ENCODE measurements around the gene TGFBR2.

Gene TGFBR2

DNA sequence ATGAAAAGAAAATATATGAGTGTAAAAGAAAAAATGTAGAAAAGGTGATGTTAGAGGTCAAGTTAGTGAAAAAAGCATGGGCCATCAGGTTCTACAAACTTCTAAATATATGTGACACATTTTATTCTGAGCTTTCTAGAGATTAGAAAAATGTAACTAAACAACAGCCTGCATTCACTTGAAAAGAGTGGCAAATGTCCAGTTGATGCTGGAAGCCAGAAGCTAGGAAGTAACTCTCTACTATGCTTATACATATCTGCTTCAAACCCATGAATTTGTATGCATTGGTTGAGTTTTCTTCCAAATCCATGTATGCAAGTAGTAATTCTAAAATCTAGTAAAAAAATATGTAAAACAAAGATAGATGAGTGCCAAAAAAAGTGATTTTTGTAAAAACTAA, 123.5 kb downstream of the TGFBR2 start:
- Histone ChIP-seq H3K4me3 (replicated peaks; ENCODE audit: insufficient read depth, low read length) (no peak overlapping the region), H3K27ac (replicated peaks) (no peak overlapping the region), H3K27me3 (ENCODE audit: insufficient read depth, poor library complexity, severe bottlenecking) (no peaks in the 10 kb centered on the region)
- TF ChIP-seq GABPA (IDR thresholded peaks at IDR 0.05; ENCODE audit: low read depth), result no peak
- TF ChIP-seq, protein P1, sequence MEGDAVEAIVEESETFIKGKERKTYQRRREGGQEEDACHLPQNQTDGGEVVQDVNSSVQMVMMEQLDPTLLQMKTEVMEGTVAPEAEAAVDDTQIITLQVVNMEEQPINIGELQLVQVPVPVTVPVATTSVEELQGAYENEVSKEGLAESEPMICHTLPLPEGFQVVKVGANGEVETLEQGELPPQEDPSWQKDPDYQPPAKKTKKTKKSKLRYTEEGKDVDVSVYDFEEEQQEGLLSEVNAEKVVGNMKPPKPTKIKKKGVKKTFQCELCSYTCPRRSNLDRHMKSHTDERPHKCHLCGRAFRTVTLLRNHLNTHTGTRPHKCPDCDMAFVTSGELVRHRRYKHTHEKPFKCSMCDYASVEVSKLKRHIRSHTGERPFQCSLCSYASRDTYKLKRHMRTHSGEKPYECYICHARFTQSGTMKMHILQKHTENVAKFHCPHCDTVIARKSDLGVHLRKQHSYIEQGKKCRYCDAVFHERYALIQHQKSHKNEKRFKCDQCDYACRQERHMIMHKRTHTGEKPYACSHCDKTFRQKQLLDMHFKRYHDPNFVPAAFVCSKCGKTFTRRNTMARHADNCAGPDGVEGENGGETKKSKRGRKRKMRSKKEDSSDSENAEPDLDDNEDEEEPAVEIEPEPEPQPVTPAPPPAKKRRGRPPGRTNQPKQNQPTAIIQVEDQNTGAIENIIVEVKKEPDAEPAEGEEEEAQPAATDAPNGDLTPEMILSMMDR (IDR thresholded peaks at IDR 0.05; ENCODE audit: insufficient read depth, low read length), result no peak
- no peak for TF ChIP-seq POLR2AphosphoS5 (IDR thresholded peaks at IDR 0.05; ENCODE audit: low read depth)
- TF ChIP-seq, protein P2, sequence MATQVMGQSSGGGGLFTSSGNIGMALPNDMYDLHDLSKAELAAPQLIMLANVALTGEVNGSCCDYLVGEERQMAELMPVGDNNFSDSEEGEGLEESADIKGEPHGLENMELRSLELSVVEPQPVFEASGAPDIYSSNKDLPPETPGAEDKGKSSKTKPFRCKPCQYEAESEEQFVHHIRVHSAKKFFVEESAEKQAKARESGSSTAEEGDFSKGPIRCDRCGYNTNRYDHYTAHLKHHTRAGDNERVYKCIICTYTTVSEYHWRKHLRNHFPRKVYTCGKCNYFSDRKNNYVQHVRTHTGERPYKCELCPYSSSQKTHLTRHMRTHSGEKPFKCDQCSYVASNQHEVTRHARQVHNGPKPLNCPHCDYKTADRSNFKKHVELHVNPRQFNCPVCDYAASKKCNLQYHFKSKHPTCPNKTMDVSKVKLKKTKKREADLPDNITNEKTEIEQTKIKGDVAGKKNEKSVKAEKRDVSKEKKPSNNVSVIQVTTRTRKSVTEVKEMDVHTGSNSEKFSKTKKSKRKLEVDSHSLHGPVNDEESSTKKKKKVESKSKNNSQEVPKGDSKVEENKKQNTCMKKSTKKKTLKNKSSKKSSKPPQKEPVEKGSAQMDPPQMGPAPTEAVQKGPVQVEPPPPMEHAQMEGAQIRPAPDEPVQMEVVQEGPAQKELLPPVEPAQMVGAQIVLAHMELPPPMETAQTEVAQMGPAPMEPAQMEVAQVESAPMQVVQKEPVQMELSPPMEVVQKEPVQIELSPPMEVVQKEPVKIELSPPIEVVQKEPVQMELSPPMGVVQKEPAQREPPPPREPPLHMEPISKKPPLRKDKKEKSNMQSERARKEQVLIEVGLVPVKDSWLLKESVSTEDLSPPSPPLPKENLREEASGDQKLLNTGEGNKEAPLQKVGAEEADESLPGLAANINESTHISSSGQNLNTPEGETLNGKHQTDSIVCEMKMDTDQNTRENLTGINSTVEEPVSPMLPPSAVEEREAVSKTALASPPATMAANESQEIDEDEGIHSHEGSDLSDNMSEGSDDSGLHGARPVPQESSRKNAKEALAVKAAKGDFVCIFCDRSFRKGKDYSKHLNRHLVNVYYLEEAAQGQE (IDR thresholded peaks at IDR 0.05; ENCODE audit: insufficient replicate concordance, low read depth), result no peak
- TF ChIP-seq SPI1 (IDR thresholded peaks at IDR 0.05; ENCODE audit: borderline replicate concordance, low read depth), result no peak
- DNase-seq (ENCODE audit: low read depth in 1 of 2, low spot score in 1 of 2), result no peak

GRCh38 chr3:30730967-30731366, 124.6 kb downstream of the TGFBR2 start:
- Histone ChIP-seq H3K27ac (replicated peaks) (no peak overlapping the region), H3K4me3 (replicated peaks; ENCODE audit: insufficient read depth, low read length) (no peak overlapping the region)
- TF ChIP-seq, protein P1 (IDR thresholded peaks at IDR 0.05; ENCODE audit: insufficient read depth, low read length), result no peak
- no peak for TF ChIP-seq SPI1 (IDR thresholded peaks at IDR 0.05; ENCODE audit: borderline replicate concordance, low read depth)
- no peak for TF ChIP-seq POLR2AphosphoS5 (IDR thresholded peaks at IDR 0.05; ENCODE audit: low read depth)
- TF ChIP-seq GABPA (IDR thresholded peaks at IDR 0.05; ENCODE audit: low read depth), result no peak
- TF ChIP-seq, protein P2 (IDR thresholded peaks at IDR 0.05; ENCODE audit: insufficient replicate concordance, low read depth), result no peak

GRCh38 chr3:30733209-30733608, 126.8 kb downstream of the TGFBR2 start:
- Histone ChIP-seq H3K27ac (replicated peaks) (no peak overlapping the region), H3K27me3 (ENCODE audit: insufficient read depth, poor library complexity, severe bottlenecking) (no peaks in the 10 kb centered on the region), H3K4me3 (replicated peaks; ENCODE audit: insufficient read depth, low read length) (no peak overlapping the region)
- no peak for TF ChIP-seq GABPA (IDR thresholded peaks at IDR 0.05; ENCODE audit: low read depth)
- TF ChIP-seq, protein P1 (IDR thresholded peaks at IDR 0.05; ENCODE audit: insufficient read depth, low read length), result no peak
- TF ChIP-seq POLR2AphosphoS5 (IDR thresholded peaks at IDR 0.05; ENCODE audit: low read depth), result no peak
- TF ChIP-seq, protein P2 (IDR thresholded peaks at IDR 0.05; ENCODE audit: insufficient replicate concordance, low read depth), result no peak
- TF ChIP-seq SPI1 (IDR thresholded peaks at IDR 0.05; ENCODE audit: borderline replicate concordance, low read depth), result no peak
- no peak for DNase-seq (ENCODE audit: low read depth in 1 of 2, low spot score in 1 of 2)

More at GRCh38 chr3:30730967-30731366, 124.6 kb downstream of the TGFBR2 start:
- no peaks in the 10 kb centered on the region for H3K27me3 ChIP-seq (ENCODE audit: insufficient read depth, poor library complexity, severe bottlenecking)
- no peak for DNase-seq (ENCODE audit: low read depth in 1 of 2, low spot score in 1 of 2)

Data from HL-60 (cell line).